ENCODE data around the gene IMMP2L. TPM values are rescaled to one million over a fixed set of nuclear protein-coding genes. Genes with fewer than 3 reads are reported as not detected.

Gene IMMP2L
- total and polyA plus RNA-seq, 2 donors (not counting 3 experiments of a cell fraction or from before 2014, with no cell fraction given), result 9.9 to 11.8 TPM

DNA sequence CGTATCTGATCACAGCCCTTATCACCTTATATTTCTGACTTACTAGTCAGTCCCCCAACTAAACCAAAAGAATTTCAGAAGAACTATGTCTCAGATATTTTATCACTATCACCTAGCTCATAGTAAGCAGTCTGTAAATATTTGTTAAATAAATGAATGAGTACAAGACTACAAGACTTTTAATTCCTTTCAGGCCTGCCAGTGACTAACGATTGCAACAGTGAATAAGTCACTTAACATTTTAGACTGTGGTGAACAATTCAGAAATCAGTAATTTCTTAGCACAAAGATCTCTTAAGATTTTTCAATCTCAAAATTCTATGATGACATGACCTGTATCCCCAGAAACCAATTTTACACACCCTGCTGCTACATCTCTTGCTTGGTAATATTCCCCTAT, 162.2 kb downstream of the IMMP2L start:
- H3K9me3 ChIP-seq (replicated peaks; ENCODE audit: control insufficient read depth, insufficient read depth, low read length), result no peaks in the 10 kb centered on the region
- H3K4me2 ChIP-seq (ENCODE audit: insufficient read depth, low read length), result no peak overlapping the region
- TF ChIP-seq, protein P1, sequence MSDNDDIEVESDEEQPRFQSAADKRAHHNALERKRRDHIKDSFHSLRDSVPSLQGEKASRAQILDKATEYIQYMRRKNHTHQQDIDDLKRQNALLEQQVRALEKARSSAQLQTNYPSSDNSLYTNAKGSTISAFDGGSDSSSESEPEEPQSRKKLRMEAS (IDR thresholded peaks at IDR 0.05; ENCODE audit: insufficient read depth, insufficient read length), result no peak
- TF ChIP-seq, protein P2, sequence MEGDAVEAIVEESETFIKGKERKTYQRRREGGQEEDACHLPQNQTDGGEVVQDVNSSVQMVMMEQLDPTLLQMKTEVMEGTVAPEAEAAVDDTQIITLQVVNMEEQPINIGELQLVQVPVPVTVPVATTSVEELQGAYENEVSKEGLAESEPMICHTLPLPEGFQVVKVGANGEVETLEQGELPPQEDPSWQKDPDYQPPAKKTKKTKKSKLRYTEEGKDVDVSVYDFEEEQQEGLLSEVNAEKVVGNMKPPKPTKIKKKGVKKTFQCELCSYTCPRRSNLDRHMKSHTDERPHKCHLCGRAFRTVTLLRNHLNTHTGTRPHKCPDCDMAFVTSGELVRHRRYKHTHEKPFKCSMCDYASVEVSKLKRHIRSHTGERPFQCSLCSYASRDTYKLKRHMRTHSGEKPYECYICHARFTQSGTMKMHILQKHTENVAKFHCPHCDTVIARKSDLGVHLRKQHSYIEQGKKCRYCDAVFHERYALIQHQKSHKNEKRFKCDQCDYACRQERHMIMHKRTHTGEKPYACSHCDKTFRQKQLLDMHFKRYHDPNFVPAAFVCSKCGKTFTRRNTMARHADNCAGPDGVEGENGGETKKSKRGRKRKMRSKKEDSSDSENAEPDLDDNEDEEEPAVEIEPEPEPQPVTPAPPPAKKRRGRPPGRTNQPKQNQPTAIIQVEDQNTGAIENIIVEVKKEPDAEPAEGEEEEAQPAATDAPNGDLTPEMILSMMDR (IDR thresholded peaks at IDR 0.05; ENCODE audit: extremely low read depth in 1 of 2, insufficient read depth in 1 of 2, low read depth in 1 of 2, low read length in 2 of 2), result no peak
- no peak overlapping the region for H3K9ac ChIP-seq (replicated peaks; ENCODE audit: extremely low read depth, insufficient read depth, low read length)
- no peak overlapping the region for H3K4me3 ChIP-seq (replicated peaks in 1 of 3; ENCODE audit: insufficient read depth in 1 of 3, low read depth in 1 of 3, low read length in 3 of 3)
- H2AFZ ChIP-seq (ENCODE audit: low read depth, low read length), result no peak overlapping the region
- H3K79me2 ChIP-seq (ENCODE audit: control insufficient read depth, insufficient read depth, low read length), result no peaks in the 10 kb centered on the region
- POLR2A ChIA-PET, result no interaction called here
- dilution Hi-C loops (cut with MboI; ENCODE audit: extremely low pct_ligation_motif_present, low sequenced_read_pairs), result no loop called here
- H3K4me1 ChIP-seq (ENCODE audit: control insufficient read depth, extremely low read depth, insufficient read depth, low read length), result no peaks in the 10 kb centered on the region
- H4K20me1 ChIP-seq (replicated peaks; ENCODE audit: control insufficient read depth, extremely low read depth, insufficient read depth, low read length), result no peaks in the 10 kb centered on the region
- H3K9me1 ChIP-seq (replicated peaks; ENCODE audit: control insufficient read depth, extremely low read depth, insufficient read depth, low read length), result no peaks in the 10 kb centered on the region
- DNase-seq (ENCODE audit: low read depth, low spot score) (no peak), FAIRE-seq (no peak)
- H3K27me3 ChIP-seq (ENCODE audit: control insufficient read depth in 2 of 2, insufficient read depth in 2 of 2, low read length in 2 of 2), result no peaks in the 10 kb centered on the region
- intact Hi-C loops (cut with micrococcal nuclease), result no loop called here
- no TSS peak for BruUV-seq (replicated peaks)
- CTCF ChIA-PET, result no interaction called here
- H3K36me3 ChIP-seq (ENCODE audit: control insufficient read depth in 2 of 2, extremely low read depth in 1 of 2, insufficient read depth in 2 of 2, low read length in 2 of 2), result no peaks in the 10 kb centered on the region
- H3K27ac ChIP-seq (ENCODE audit: insufficient read depth, low read depth, low read length), result no peak overlapping the region

DNA sequence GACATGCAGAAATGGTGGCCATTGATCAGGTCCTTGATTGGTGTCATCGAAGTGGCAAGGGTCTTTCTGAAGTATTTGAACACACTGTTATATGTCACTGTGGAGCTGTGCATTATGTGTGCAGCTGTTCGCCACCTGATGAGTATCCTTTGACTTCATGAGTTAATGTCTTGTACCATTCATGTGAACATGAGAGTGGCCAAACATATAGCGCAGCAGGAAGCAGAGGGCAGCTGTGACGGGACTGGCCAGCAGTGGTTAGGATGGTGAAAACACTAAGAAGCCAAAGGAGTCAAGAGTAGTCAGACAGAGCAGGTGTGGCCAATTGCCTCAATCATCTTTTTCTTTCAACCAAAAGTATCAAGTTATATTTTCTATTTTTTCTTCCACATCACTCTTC, 167.4 kb downstream of the IMMP2L start:
- ChIA-PET POLR2A (no interaction called here), CTCF (no interaction called here)
- no peaks in the 10 kb centered on the region for H4K20me1 ChIP-seq (replicated peaks; ENCODE audit: control insufficient read depth, extremely low read depth, insufficient read depth, low read length)
- no peaks in the 10 kb centered on the region for H3K27me3 ChIP-seq (ENCODE audit: control insufficient read depth in 2 of 2, insufficient read depth in 2 of 2, low read length in 2 of 2)
- no peaks in the 10 kb centered on the region for H3K36me3 ChIP-seq (ENCODE audit: control insufficient read depth in 2 of 2, extremely low read depth in 1 of 2, insufficient read depth in 2 of 2, low read length in 2 of 2)
- intact Hi-C loops (cut with micrococcal nuclease) (no loop called here), dilution Hi-C loops (cut with MboI; ENCODE audit: extremely low pct_ligation_motif_present, low sequenced_read_pairs) (no loop called here)
- H3K79me2 ChIP-seq (ENCODE audit: control insufficient read depth, insufficient read depth, low read length), result no peaks in the 10 kb centered on the region
- H3K4me2 ChIP-seq (ENCODE audit: insufficient read depth, low read length), result no peak overlapping the region
- H3K27ac ChIP-seq (ENCODE audit: insufficient read depth, low read depth, low read length), result no peak overlapping the region
- TF ChIP-seq, protein P2 (IDR thresholded peaks at IDR 0.05; ENCODE audit: extremely low read depth in 1 of 2, insufficient read depth in 1 of 2, low read depth in 1 of 2, low read length in 2 of 2), result no peak
- TF ChIP-seq POLR2A (IDR thresholded peaks at IDR 0.05; ENCODE audit: low read depth, low read length) (no peak), JUN (IDR thresholded peaks at IDR 0.05; ENCODE audit: borderline replicate concordance, insufficient read depth, insufficient read length, low read depth) (no peak), MYC (IDR thresholded peaks at IDR 0.05; ENCODE audit: low read depth, low read length) (no peak)
- TF ChIP-seq, protein P1 (IDR thresholded peaks at IDR 0.05; ENCODE audit: insufficient read depth, insufficient read length), result no peak
- H3K9ac ChIP-seq (replicated peaks; ENCODE audit: extremely low read depth, insufficient read depth, low read length), result no peak overlapping the region
- H3K4me3 ChIP-seq (replicated peaks in 1 of 3; ENCODE audit: insufficient read depth in 1 of 3, low read depth in 1 of 3, low read length in 3 of 3), result no peak overlapping the region
- H3K9me1 ChIP-seq (replicated peaks; ENCODE audit: control insufficient read depth, extremely low read depth, insufficient read depth, low read length), result no peaks in the 10 kb centered on the region
- DNase-seq (ENCODE audit: low read depth, low spot score), result no peak
- no TSS peak for BruUV-seq (replicated peaks)
- no peak overlapping the region for H2AFZ ChIP-seq (ENCODE audit: low read depth, low read length)
- no peaks in the 10 kb centered on the region for H3K9me3 ChIP-seq (replicated peaks; ENCODE audit: control insufficient read depth, insufficient read depth, low read length)
- no peak for FAIRE-seq
- peaks cover 10% of the 10 kb centered on the region for H3K4me1 ChIP-seq (ENCODE audit: control insufficient read depth, extremely low read depth, insufficient read depth, low read length)
